Bone marrow (tissue), 2 donors: ENCODE results near the gene SINHCAF.
"Not testable (repeated sequence)": the region's sequence is repeated elsewhere in the genome, so short reads cannot be mapped to it uniquely, and the experiment has no call there.

Source experiments
- DNase-seq, 2 donors: peaks; one replicate each; lab custom pipeline; 2025; lab: John Stamatoyannopoulos, UW

Gene SINHCAF, protein sequence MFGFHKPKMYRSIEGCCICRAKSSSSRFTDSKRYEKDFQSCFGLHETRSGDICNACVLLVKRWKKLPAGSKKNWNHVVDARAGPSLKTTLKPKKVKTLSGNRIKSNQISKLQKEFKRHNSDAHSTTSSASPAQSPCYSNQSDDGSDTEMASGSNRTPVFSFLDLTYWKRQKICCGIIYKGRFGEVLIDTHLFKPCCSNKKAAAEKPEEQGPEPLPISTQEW

GRCh38 chr12:31325877-31326631 is at the start of gene SINHCAF:
SINHCAF (minus strand) TSS chr12:31326150; CDS start chr12:31298204, 27,946 bp downstream.
- peak; percentile 87 to 97 for DNase-seq

DNA sequence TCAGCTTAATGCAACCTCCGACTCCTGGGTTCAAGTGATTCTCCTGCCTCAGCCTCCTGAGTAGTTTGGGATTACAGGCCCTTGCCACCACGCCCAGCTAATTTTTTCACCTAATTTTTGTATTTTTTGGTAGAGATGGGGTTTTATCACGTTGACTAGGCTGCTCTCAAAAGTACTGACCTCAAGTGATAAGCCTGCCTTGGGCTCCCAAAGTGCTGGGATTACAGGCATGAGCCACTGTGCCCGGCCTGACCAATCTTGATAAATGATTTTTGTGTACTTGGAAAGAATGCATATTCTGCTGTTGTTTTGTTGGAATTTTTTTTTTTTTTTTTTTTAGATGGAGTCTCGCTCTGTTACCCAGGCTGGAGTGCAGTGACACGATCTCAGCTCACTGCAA is 49.5 kb upstream of the SINHCAF start:
- DNase-seq, result not testable (repeated sequence)

DNA sequence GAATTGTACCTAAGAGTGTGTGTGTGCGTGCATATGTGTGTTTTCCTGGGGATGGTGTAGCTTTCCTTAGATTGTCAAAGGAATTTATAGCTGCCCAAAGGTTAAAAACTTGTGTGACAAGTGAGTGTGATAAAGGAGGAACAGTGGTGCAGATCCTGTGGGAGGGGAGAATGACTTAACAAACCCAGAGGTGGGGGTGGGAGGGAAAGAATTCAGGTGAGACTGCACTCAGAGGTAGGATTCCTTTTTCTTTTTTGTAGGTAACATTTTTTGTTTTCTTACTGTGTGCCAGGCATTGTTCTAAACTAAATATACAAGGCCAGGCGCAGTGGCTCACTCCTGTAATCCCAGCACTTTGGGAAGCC is 45.3 kb upstream of the SINHCAF start:
- DNase-seq, result no peak

DNA sequence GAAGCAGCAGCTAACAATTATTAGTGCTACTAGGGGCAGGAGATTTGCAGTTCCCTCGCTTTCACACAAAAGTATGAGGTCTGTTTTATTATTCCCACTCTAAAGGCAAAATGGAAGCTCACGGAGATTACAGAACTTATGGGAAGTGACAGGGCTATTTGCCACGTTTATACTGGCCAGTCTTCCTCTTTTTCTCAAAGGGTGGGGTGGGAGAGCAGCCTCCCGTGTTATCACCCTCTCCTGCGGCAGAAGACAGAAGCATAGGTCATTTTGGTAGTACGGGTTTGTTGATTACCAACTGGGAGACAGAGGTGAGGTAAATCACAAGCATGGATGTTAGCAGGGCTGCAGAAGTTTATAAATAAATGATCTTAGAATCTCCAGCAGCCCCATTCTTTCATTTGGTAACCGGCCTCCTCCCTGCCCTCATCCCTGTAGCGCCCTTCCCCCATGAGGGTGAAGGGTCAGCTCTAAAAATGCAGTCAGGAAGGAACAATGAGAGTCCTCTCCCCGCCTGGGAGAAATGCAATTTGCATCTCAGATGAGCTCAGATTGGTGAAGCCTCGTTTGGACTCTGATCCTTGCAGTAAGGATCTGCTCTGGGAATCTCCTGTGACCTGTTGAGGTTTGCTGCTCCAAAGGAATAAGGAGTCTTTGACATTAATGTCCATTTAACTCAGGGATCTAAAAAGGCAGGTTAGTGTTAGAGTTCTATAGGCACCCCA is 44.7 kb upstream of the SINHCAF start:
- DNase-seq, result no peak

DNA sequence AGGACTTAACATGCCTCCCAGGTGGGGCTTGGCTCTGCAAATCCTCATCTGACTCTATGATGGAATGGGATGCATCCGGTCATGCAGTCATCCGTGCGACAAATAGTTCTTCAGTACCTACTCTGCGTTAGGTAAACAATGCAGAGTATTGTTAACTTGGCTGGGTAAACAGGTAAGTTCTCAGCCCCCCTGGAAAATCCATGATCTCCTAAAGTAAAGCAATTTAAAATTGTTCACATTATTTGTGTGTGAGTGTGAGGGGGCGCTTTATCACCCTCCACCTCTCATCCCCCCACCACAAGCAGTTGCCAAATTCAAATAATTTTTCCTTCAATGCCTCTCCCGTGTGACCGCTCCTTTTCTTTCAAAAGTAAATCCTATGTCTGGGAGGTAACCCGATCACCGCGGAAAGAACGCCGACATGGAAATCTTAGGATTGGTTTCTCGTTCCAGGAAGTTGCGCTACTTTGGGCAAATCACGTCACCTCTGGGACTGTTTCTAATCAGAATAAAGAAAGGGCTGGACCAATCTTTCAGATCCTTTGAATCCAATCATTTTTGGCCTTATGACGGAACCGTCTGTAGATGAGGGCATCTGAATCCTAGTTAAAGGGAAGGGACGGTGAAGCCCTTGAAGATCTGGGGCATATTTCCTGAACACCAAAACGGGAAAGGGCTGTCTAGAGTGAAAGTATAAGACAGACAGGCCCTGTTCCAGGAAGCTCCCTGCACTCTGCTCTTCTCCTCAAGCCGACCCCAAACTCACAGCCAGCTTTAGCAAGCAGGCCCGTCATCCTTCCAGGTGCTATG is 44.0 kb upstream of the SINHCAF start:
- DNase-seq, result no peak

DNA sequence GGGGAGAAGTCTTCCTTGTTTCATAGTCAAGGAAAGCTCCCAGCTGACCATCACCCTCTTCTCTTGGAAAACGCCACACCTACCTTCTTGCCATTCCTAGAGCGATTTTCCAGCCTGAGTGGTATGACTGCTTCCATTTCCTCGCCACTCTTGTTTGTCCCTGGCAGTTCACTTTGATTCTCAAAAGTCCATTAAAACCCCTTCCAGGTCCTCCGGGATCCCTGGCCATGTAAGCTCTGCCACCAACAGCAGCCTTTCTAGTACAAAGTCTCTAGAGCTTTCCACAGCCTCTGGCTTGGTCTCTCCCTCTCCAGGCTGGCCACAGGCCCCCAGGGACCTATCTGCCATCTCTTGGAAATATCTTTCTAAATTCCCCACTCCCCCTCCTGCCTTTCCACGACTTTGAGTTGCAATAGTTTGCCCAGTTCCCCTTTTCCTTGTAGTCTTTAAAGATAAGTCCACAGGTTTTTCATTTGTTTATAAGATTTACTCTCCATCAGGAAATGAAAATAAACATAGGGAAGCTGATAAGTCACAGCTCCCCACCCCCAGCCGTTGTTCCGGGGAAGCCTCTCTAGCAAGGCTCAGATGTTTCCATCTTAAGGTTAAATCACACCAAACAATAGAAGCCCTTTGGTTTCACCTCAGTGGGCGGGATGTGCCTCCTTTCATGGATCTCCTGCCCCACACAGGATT is 42.9 kb upstream of the SINHCAF start:
- no peak for DNase-seq

GRCh38 chr12:31366104-31366621 is 40.2 kb upstream of the SINHCAF start:
- DNase-seq, result no peak

DNA sequence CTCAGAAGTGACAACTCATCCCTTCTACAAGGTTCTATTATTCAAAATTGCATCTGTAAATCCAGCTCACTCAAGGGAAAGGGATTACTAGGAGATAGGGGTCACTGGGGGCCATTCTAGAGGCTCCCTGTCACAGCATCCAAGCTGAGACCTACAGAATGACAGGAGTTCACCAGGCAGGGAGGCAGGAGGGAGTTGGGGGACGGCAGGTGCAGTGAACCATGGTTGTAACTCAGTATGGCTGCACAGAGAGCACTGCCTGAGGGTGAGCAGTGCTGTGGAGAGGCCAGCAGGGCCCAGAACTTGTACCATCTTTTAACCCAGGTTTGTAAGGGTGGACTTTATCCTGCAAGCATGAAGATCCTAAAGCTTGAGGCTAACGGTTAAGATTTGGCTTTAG is 37.9 kb upstream of the SINHCAF start:
- no peak for DNase-seq

DNA sequence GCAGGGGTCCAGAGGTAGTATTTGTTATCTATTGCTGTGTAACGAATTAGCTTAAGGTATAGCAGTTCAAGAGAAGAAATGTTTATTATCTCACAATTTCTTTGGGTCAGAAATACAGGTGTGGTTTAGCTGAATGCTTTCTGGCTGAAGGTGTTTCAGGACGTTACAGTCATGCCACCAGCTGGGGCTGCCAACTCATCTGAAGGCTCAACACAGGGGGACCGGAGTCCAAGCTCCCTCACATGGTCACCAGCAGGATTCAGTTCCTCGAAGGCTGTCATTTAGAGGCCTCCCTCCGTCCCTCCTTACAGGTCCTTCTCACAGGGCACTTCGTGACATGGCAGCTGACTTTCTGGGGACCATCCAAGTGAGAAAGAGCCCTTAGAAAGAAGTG is 37.5 kb upstream of the SINHCAF start:
- no peak for DNase-seq

DNA sequence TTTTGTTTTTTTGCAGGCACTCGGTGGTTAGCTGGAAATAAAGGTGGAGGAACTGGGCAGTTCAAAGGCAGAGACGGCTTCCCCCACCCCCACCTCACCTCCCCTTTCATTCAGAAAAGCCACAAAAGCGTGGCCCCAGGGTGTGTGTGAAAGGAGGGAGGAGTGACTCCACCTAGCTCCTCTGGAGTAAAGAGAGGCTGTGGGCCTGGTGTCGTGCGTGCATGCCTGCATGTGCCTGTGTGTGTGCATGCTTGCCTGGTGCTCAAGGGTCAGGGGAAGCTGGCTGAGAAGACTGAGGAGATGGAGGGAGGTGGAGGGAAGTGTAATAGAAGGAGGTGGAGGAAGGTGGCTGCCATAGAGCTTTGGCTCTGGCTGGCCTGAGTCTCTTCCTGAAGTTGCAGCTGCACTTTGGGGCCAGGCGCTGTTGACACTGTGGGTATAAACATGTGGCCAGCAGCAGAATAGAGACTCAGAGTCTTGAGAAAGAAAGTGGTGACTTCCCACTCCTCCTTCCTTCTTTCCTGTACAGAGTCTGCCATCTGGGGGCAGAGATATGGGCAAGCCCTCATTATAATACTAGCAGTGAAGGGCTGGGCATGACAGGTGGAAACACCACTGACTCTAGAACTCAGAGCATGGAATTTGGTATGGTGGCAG is 36.9 kb upstream of the SINHCAF start:
- peak in 1 of 2 donors; percentile 58 for DNase-seq

DNA sequence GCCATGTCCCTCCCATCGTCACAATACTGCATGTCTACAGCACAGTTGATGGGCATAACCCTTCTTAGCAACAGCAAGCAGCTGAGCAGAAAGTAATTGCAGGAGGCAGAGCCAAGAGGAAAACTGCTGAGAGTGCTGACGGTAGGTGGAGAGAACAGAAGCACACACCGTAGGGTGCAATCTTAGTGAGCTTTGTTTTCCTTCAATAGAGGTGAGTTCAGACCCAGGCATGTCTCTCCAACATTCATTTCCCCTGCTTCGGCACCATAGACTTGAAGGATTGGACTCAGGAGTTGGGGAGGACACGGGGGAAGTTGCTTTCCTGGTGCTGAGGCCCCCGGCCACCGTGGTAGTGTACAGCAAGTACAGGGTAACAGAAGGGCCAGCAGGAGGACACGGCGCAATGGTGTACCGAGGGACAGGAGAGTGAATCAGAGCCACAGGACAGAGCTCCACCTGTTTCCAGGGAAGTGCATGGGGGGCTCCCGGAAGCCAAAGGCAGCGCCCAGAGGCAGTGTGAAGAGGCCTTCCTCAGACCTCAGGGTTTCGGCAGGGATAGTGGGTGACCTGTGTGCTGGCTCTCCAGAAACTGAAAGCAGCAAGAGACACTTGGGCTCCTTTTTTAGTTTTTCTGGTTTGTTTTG is 36.3 kb upstream of the SINHCAF start:
- DNase-seq, result no peak

GRCh38 chr12:31361730-31362114 is 35.8 kb upstream of the SINHCAF start:
- DNase-seq, result no peak

GRCh38 chr12:31355747-31356107 is 29.8 kb upstream of the SINHCAF start:
- DNase-seq, result no peak

DNA sequence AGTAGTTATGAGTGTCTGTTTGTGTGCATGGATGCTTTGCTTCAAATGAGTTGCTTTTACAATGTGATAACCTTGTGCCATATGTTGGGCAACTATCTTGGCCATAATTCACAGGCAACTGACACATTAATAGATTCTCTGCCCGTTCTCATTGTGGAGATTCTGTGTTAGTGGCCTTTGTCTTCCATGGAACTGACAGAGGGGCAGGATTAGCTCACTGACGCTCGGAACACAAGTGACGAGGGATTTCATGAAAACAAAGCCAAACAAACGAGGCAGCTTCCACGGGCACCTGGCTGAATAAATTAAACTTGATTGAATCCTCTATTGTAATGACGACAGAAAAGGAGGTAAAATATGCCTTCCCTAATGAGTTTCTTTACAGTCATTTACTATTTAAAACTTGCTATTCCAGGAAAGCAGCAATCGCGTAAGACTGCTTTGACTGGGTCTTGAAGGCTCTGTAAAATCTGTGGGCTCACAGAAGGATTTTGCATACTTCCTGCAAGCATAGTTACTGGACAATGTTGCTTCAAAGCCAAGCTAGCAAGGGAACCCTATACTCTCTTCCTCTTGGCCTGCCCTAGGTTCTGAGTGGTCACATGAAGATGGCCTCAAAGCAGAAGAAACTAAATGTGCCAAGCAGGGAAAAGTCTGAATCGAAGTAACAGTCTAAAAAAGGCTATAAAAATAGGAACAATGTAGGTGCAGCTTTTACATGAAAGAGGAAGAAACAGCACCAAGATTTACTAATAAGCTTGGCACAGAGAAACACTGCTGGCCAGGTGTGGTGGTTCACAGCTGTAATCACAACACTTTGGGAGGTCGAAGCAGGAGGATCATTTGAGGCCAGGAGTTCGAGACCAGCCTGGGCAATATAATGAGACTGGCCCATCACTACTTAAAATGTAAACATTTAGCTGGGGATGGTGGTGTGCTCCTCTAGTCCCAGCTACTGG is 28.1 kb upstream of the SINHCAF start:
- DNase-seq, result no peak

- no peak for DNase-seq
Measured at GRCh38 chr12:31346267-31346666, 20.3 kb upstream of the SINHCAF start.

- DNase-seq, result no peak
Measured at GRCh38 chr12:31343139-31343538, 17.2 kb upstream of the SINHCAF start.

- no peak for DNase-seq
Measured at GRCh38 chr12:31342286-31342685, 16.3 kb upstream of the SINHCAF start.

DNA sequence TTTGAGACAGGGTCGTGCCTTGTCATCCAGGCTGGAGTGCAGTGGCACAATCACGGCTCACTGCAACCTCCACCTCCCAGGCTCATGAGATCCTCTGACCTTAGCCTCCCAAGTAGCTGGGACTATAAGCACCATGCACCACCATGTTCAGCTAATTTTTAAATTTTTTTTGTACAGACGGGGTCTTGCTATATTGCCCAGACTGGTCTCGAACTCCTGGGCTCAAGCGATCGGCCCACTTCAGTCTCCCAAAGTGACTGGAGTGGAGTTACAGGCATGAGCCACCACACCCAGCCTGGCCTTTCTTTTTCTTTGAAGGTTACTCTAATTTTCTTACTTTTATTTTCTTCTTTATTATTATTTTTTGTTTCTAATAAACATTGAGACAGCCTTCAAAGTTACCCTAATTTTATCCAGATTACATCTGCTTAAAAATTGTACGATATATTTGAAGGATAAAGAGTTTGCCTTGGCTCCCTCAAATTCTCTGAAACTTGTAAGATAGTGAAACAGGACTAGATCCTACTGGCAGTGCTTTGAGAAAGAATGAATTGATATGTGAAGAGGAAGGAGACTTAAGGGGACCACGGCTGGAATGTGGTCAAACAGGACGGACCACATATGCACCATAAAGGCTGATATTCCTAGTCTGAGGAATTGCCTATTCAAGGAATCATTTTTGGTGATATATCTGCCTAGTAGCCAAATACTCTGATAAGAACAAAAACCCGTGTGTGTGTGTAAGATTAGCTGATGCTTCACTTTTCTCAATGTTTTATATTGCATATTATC is 14.1 kb upstream of the SINHCAF start:
- no peak for DNase-seq
